SK-N-MC (cell line): Measurements from ENCODE around the gene ADORA2B.

Experiments used
- EZH2 ChIP-seq: fragments of 200-600 bp; sonication (generic); IDR thresholded peaks from one replicate; pipeline ENCODE4 v1.6.1; 2017; ENCODE audit warnings: antibody characterized with exemption
- POLR2AphosphoS5 ChIP-seq: IDR thresholded peaks from 2 replicates; pipeline ENCODE4 v1.6.1; 2012; ENCODE audit warnings: mild to moderate bottlenecking, low read depth, low read length, borderline replicate concordance

GRCh38 chr17:15896834-15897233, 48.1 kb upstream of the ADORA2B start:
- no peak for TF ChIP-seq EZH2
- no peak for TF ChIP-seq POLR2AphosphoS5
